OCI-LY7 (cell line): Measurements from ENCODE around the gene SULT1A2. TPM values are rescaled to one million over a fixed set of nuclear protein-coding genes. Genes with fewer than 3 reads are reported as not detected.
"Not testable (repeated sequence)": the region's sequence is repeated elsewhere in the genome, so short reads cannot be mapped to it uniquely, and the experiment has no call there.

Experiments used
- BruUV-seq: library from RNA; stranded (reverse); fragments of 400-500 nt; replicated peaks from 2 replicates; lab custom pipeline; 2021; lab: Mats Ljungman, UMichigan
- CTCF ChIA-PET: fragments of 300-600 bp; sonication (Branson Sonifier 250); formaldehyde crosslinking; loops from one replicate; lab custom pipeline; 2022; ENCODE audit warnings: antibody characterized with exemption; ENCODE audit not compliant: unreplicated experiment; lab: Charles Lee
- POLR2A ChIA-PET: fragments of 300-600 bp; sonication (Branson Sonifier 250); formaldehyde crosslinking; loops from one replicate; lab custom pipeline; 2022; ENCODE audit warnings: antibody characterized with exemption; lab: Charles Lee
- DNase-seq: peaks from one replicate; pipeline ENCODE4 v3.0.0-alpha.2; 2015; ENCODE audit warnings: low spot score
- H2AFZ ChIP-seq: fragments of 200-600 bp; sonication (generic), shearing (Covaris generic); 2 replicates; pipeline ENCODE4 v1.6.1; 2014; ENCODE audit warnings: mild to moderate bottlenecking, antibody characterized with exemption, low read length, moderate library complexity
- H3K27ac ChIP-seq: fragments of 200-600 bp; sonication (generic); 2 replicates; pipeline ENCODE4 v1.5.1; 2014; ENCODE audit warnings: mixed run types, low read depth, mild to moderate bottlenecking, moderate library complexity, low read length, inconsistent platforms; ENCODE audit not compliant: poor library complexity, severe bottlenecking
- H3K36me3 ChIP-seq: fragments of 200-600 bp; sonication (generic); 2 replicates; pipeline ENCODE4 v1.6.1; 2014; ENCODE audit warnings: mild to moderate bottlenecking, antibody characterized with exemption, low read length, moderate library complexity, mixed read lengths; ENCODE audit not compliant: insufficient read depth
- H3K4me1 ChIP-seq: fragments of 200-600 bp; sonication (generic); 2 replicates; pipeline ENCODE4 v1.5.1; 2014; ENCODE audit warnings: mild to moderate bottlenecking, low read length; ENCODE audit not compliant: insufficient read depth, poor library complexity, severe bottlenecking
- H3K4me2 ChIP-seq: fragments of 200-600 bp; sonication (generic); 2 replicates; pipeline ENCODE4 v1.6.1; 2014; ENCODE audit warnings: mild to moderate bottlenecking, low read length
- H3K4me3 ChIP-seq: fragments of 200-600 bp; sonication (generic); 2 replicates; pipeline ENCODE4 v1.5.1; 2014; ENCODE audit warnings: mild to moderate bottlenecking, low read depth, low read length; ENCODE audit not compliant: poor library complexity, severe bottlenecking
- H3K79me2 ChIP-seq: fragments of 200-600 bp; sonication (generic); 2 replicates; pipeline ENCODE4 v1.6.1; 2016; ENCODE audit warnings: low read depth, mild to moderate bottlenecking, low read length, moderate library complexity, mixed read lengths; ENCODE audit not compliant: insufficient read depth
- H3K9me2 ChIP-seq: fragments of 200-600 bp; sonication (generic); 2 replicates; pipeline ENCODE4 v1.6.1; 2016; ENCODE audit warnings: mild to moderate bottlenecking, low read length, mixed read lengths; ENCODE audit not compliant: insufficient read depth
- H3K9me3 ChIP-seq: fragments of 200-600 bp; sonication (generic); 2 replicates; pipeline ENCODE4 v1.6.1; 2014; ENCODE audit warnings: mild to moderate bottlenecking, mixed run types, low read length, mixed read lengths
- H4K20me1 ChIP-seq: fragments of 200-600 bp; sonication (generic); 2 replicates; pipeline ENCODE4 v1.6.1; 2014; ENCODE audit warnings: mild to moderate bottlenecking, antibody characterized with exemption, low read length, moderate library complexity, mixed read lengths; ENCODE audit not compliant: insufficient read depth
- CTCF ChIP-seq: fragments of 200-600 bp; sonication (generic); conservative IDR thresholded peaks from 2 replicates; pipeline ENCODE4 v1.5.1; 2014; ENCODE audit warnings: mild to moderate bottlenecking, antibody characterized with exemption, low read length, moderate library complexity, mixed read lengths
- EZH2phosphoT487 ChIP-seq: fragments of 200-600 bp; sonication (generic); IDR thresholded peaks from 2 replicates; pipeline ENCODE4 v1.6.1; 2018; ENCODE audit warnings: low read depth, borderline replicate concordance, mild to moderate bottlenecking, mixed run types, antibody characterized with exemption, low read length, moderate library complexity, mixed read lengths
- intact Hi-C: fragments of 100-400 bp; cut with micrococcal nuclease; formaldehyde crosslinking; loops from one replicate; pipeline ENCODE4 v1.10.0; 2022; ENCODE audit not compliant: unreplicated experiment
- total RNA-seq, 2 experiments: library from RNA; depleted of rRNA in 1 of 2; stranded (reverse); fragments of >200 nt in 1 of 2; shearing (Covaris generic) in 1 of 2; gene quantifications; 2 replicates each; pipeline ENCODE4 v1.2.3, GENCODE V29; 2014 to 2022

The SULT1A2 gene
- total RNA-seq, 2 experiments from 2014 or later = 2.1 to 3.0 TPM

DNA sequence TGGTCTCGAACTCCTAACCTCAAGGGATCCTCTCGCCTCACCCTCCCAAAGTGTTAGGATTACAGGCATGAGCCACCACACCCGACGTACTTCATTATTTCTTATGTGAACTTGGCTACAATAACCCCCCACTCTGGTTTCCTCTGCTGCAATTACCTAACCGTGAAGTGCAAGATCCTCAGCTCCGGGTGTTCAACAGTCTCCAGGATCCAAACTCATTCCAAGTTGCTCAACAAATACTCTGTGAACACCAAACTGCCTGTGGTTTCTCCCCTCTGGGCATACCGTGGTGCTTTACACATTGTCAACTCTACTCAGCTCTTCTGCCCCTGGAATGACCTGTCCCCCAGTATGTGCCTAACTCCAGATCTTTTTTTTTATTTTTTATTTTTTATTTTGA is 19.8 kb upstream of the SULT1A2 start:
- H3K4me1 ChIP-seq = peaks cover 58% of the 10 kb centered on the region
- no peak overlapping the region for H3K4me2 ChIP-seq
- no peaks in the 10 kb centered on the region for H3K9me2 ChIP-seq
- H3K9me3 ChIP-seq = no peaks in the 10 kb centered on the region
- peak overlapping the region; percentile 72 for H3K27ac ChIP-seq
- ChIA-PET POLR2A (interaction anchor here (0.6 kb wide), 3 partner anchors 20 to 1190 kb away, joined by 3 read pairs; no protein-coding TSS in a partner anchor), CTCF (no interaction called here)
- H4K20me1 ChIP-seq = no peaks in the 10 kb centered on the region
- H3K79me2 ChIP-seq = peaks cover 45% of the 10 kb centered on the region
- intact Hi-C loops = loop anchor here (5.0 kb wide), 1 partner anchor 64 kb away; the partner anchor contains the start of gene SGF29
- no peak overlapping the region for H2AFZ ChIP-seq
- peaks cover 41% of the 10 kb centered on the region for H3K36me3 ChIP-seq
- TF ChIP-seq CTCF = no peak
- no peak for TF ChIP-seq EZH2phosphoT487
- no TSS peak for BruUV-seq
- no peak overlapping the region for H3K4me3 ChIP-seq
- no peak for DNase-seq

GRCh38 chr16:28616224-28616577 is 19.4 kb upstream of the SULT1A2 start:
- not testable (repeated sequence) for H3K9me3 ChIP-seq

GRCh38 chr16:28615486-28616223 is 18.8 kb upstream of the SULT1A2 start:
- TF ChIP-seq CTCF = peak; percentile 64
- H3K9me2 ChIP-seq, H3K27ac ChIP-seq, H2AFZ ChIP-seq, BruUV-seq, CTCF ChIA-PET, H3K9me3 ChIP-seq, H4K20me1 ChIP-seq, H3K4me2 ChIP-seq, H3K4me3 ChIP-seq: not testable (repeated sequence)
- DNase-seq = peak; percentile 35
- intact Hi-C loops = loop anchor here (5.0 kb wide), 1 partner anchor 63 kb away; the partner anchor contains the start of gene SGF29
- POLR2A ChIA-PET = interaction anchor here (0.6 kb wide), 2 partner anchors 19 to 1189 kb away, joined by 3 read pairs; no protein-coding TSS in a partner anchor
- Histone ChIP-seq H3K36me3 (peaks cover 42% of the 10 kb centered on the region), H3K4me1 (peaks cover 52% of the 10 kb centered on the region), H3K79me2 (peaks cover 41% of the 10 kb centered on the region)

More at GRCh38 chr16:28616224-28616577, 19.4 kb upstream of the SULT1A2 start:
- H3K9me2 ChIP-seq, H2AFZ ChIP-seq, H4K20me1 ChIP-seq, H3K4me2 ChIP-seq, H3K4me3 ChIP-seq, H3K27ac ChIP-seq, DNase-seq, BruUV-seq, CTCF ChIA-PET: not testable (repeated sequence)
- Histone ChIP-seq H3K79me2 (peaks cover 41% of the 10 kb centered on the region), H3K36me3 (peaks cover 42% of the 10 kb centered on the region), H3K4me1 (peaks cover 57% of the 10 kb centered on the region)
- intact Hi-C loops = loop anchor here (5.0 kb wide), 1 partner anchor 64 kb away; the partner anchor contains the start of gene SGF29
- POLR2A ChIA-PET = interaction anchor here (0.6 kb wide), 2 partner anchors 20 to 1190 kb away, joined by 3 read pairs; no protein-coding TSS in a partner anchor

DNA sequence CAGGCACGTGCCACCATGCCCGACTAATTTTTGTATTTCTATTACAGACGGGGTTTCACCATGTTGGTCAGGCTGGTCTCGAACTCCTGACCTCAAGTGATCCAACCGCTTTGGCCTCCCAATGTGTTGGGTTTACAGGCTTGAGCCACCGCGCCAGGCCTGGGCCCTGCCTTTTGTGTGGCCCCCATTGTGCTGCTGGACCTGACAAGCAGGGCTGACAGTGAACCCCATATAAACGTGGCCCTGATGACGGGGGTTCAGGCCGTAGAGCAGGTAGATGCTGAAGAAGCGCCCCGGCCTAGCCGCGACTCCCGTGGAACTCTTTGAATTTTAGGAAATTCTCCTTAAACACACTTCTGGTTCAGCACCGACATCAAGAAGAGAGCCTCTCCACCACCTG is 17.7 kb upstream of the SULT1A2 start:
- H4K20me1 ChIP-seq, DNase-seq, H3K27ac ChIP-seq, H3K4me2 ChIP-seq, intact Hi-C loops, H3K9me2 ChIP-seq, BruUV-seq, POLR2A ChIA-PET, H3K4me3 ChIP-seq, CTCF ChIA-PET, H3K9me3 ChIP-seq, H2AFZ ChIP-seq: not testable (repeated sequence)
- H3K4me1 ChIP-seq = peaks cover 42% of the 10 kb centered on the region
- peaks cover 31% of the 10 kb centered on the region for H3K79me2 ChIP-seq
- peaks cover 41% of the 10 kb centered on the region for H3K36me3 ChIP-seq

DNA sequence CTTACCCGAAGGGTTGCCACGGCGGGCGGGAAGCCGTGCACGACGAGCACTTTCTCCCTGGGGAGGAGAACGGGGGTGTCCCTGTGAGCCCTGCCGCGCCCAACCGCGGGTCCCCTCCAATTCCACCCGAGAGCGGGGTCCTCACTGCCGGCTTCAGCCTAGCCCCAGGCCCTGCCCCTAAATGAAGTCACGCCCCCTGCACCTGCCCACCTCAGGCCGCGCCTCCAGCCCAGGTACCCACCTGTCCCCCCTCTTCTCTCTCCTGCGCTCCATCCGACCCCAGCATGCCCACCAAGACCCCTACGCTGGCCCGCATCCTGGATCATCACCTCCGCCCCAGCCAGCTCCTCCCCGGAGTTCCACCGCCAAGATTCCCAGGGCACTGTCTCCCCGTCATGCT is 17.1 kb upstream of the SULT1A2 start:
- H3K4me2 ChIP-seq, BruUV-seq, intact Hi-C loops, POLR2A ChIA-PET, H2AFZ ChIP-seq, DNase-seq, H3K4me3 ChIP-seq, H3K9me2 ChIP-seq, H3K9me3 ChIP-seq, H3K27ac ChIP-seq, H4K20me1 ChIP-seq, CTCF ChIA-PET: not testable (repeated sequence)
- peaks cover 40% of the 10 kb centered on the region for H3K36me3 ChIP-seq
- peaks cover 26% of the 10 kb centered on the region; the same call in 1 of the 2 replicates for H3K79me2 ChIP-seq
- H3K4me1 ChIP-seq = peaks cover 36% of the 10 kb centered on the region
